H1 (cell line): ENCODE measurements around the gene SPC24. TPM values are rescaled to one million over a fixed set of nuclear protein-coding genes. Genes with fewer than 3 reads are reported as not detected.

ENCODE experiments used
- HDAC2 ChIP-seq, 2 experiments: fragments of 300-600 bp in 1 of 2; sonication (generic) in 1 of 2; IDR thresholded peaks; 2 replicates each; pipeline ENCODE4 v1.6.1; 2011 to 2012; ENCODE audit warnings: low read depth in 2 of 2, low read length in 2 of 2, mild to moderate bottlenecking in 2 of 2, moderate library complexity in 2 of 2, borderline replicate concordance in 1 of 2, inconsistent platforms in 1 of 2
- polyA plus RNA-seq, 7 experiments: library from polyadenylated mRNA; depleted of rRNA in 3 of 7; stranded (reverse) in 5 of 7; unstranded in 2 of 7; fragments of >200 nt in 5 of 7; fragments of 200-250 nt in 2 of 7; gene quantifications; 1 replicate in 5 of 7; 2 replicates in 1 of 7; 4 replicates in 1 of 7; pipeline versions ENCODE4 v1.2.1 to v1.2.3, GENCODE V29; 2011 to 2013; ENCODE audit warnings: missing spikeins in 2 of 7, mixed read lengths in 2 of 7
- total RNA-seq: library from RNA; stranded (reverse); fragmentation: NEBNext Ultra II Directional; extraction: Animal tissue kit (Norgen Biotek cat#: 25700); gene quantifications from 2 replicates; pipeline ENCODE4 v1.2.1, GENCODE V29; 2021
- TF ChIP-seq, protein P1 (sequence below): IDR thresholded peaks from 2 replicates; pipeline ENCODE4 v1.6.1; 2011; ENCODE audit warnings: low read depth, mild to moderate bottlenecking, low read length; ENCODE audit not compliant: insufficient read depth

Gene SPC24
- total and polyA plus RNA-seq, 2 of the 8 experiments (the other 6 are each of a cell fraction or from before 2014, with no cell fraction given) = 17.7 to 42.4 TPM

DNA sequence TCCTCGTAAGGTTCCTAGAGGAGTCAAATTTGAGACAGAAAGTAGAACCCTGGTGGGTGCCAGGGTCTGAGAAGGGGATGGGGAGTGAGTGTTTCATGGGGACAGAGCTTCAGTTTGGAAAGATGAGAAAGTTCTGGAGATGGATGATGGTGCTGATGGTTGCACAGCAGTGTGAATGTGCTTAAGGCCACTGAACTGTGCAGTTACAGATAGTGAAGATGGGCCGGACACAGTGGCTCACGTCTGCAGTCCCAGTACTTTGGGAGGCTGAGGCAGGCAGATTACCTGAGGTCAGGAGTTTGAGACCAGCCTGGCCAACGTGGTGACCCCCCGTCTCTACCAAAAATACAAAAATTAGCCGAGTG lies 917 bp downstream of the SPC24 start (continued):
- no peak for TF ChIP-seq HDAC2 (IDR thresholded peaks at IDR 0.05; ENCODE audit: borderline replicate concordance in 1 of 2, low read depth in 2 of 2, low read length in 2 of 2)
- TF ChIP-seq, protein P1, sequence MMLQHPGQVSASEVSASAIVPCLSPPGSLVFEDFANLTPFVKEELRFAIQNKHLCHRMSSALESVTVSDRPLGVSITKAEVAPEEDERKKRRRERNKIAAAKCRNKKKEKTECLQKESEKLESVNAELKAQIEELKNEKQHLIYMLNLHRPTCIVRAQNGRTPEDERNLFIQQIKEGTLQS = no peak
